ENCODE results near the gene PHLDA3. TPM values are rescaled to one million over a fixed set of nuclear protein-coding genes. Genes with fewer than 3 reads are reported as not detected.

PHLDA3 gene
- total and polyA plus RNA-seq, 2 of the 13 experiments (the other 11 are each of a cell fraction or from before 2014, with no cell fraction given), result 16.7 to 33.6 TPM

GRCh38 chr1:201420608-201421002 lies 48.4 kb downstream of the PHLDA3 start:
- TF ChIP-seq ZNF432 (CRISPR knock-in tag; IDR thresholded peaks at IDR 0.05; ENCODE audit: borderline replicate concordance), result no peak
- no peak for TF ChIP-seq ZSCAN21 (CRISPR knock-in tag; IDR thresholded peaks at IDR 0.05; ENCODE audit: borderline replicate concordance)
- TF ChIP-seq IKZF5 (CRISPR knock-in tag; IDR thresholded peaks at IDR 0.05), result no peak
- TF ChIP-seq KDM2A (CRISPR knock-in tag; IDR thresholded peaks at IDR 0.05; ENCODE audit: borderline replicate concordance, low read depth), result no peak
- TF ChIP-seq ZNF232 (CRISPR knock-in tag; IDR thresholded peaks at IDR 0.05; ENCODE audit: borderline replicate concordance), result no peak
- TF ChIP-seq MNT (IDR thresholded peaks at IDR 0.05), result no peak
- no peak for TF ChIP-seq ZBTB38 (CRISPR knock-in tag; IDR thresholded peaks at IDR 0.05)
- TF ChIP-seq HIVEP1 (CRISPR knock-in tag; IDR thresholded peaks at IDR 0.05), result no peak
- no peak for TF ChIP-seq WIZ (CRISPR knock-in tag; IDR thresholded peaks at IDR 0.05)
- no peak for TF ChIP-seq DMTF1 (CRISPR knock-in tag; IDR thresholded peaks at IDR 0.05)
- no peak for TF ChIP-seq SMYD3 (CRISPR knock-in tag; IDR thresholded peaks at IDR 0.05)
- TF ChIP-seq XBP1 (CRISPR knock-in tag; IDR thresholded peaks at IDR 0.05), result no peak
- no peak for TF ChIP-seq ZNF136 (CRISPR knock-in tag; IDR thresholded peaks at IDR 0.05; ENCODE audit: low read depth)
- no peak for TF ChIP-seq RARG (CRISPR knock-in tag; IDR thresholded peaks at IDR 0.05; ENCODE audit: low read depth)
- TF ChIP-seq GRHL1 (CRISPR knock-in tag; conservative IDR thresholded peaks at IDR 0.05), result no peak
- intact Hi-C loops (cut with micrococcal nuclease; ENCODE audit: unreplicated experiment), result no loop called here
- Histone ChIP-seq H3K4me3 (replicated peaks in 1 of 3; ENCODE audit: insufficient read depth in 1 of 3, low read depth in 2 of 3, low read length in 3 of 3) (no peak overlapping the region), H3K27ac (ENCODE audit: extremely low read length, insufficient read depth, low read length) (no peak overlapping the region), H3K9ac (ENCODE audit: insufficient read depth, low read depth, low read length) (no peak overlapping the region), H3K9me3 (ENCODE audit: low read length) (no peaks in the 10 kb centered on the region), H4K20me1 (ENCODE audit: insufficient read depth, low read length) (no peaks in the 10 kb centered on the region), H3K4me1 (ENCODE audit: insufficient read depth, low read length) (0 out of 2 replicates have a peak, but pooled peaks cover 4% of the 10 kb centered on the region), H3K27me3 (ENCODE audit: control insufficient read depth in 1 of 2, insufficient read depth in 2 of 2, low read length in 2 of 2) (peaks cover 8 to 26% of the 10 kb centered on the region in 2 experiments; a peak in 4 of 5 replicates), H2AFZ (ENCODE audit: low read length) (no peak overlapping the region), H3K4me2 (ENCODE audit: low read depth, low read length) (no peak overlapping the region), H3K79me2 (ENCODE audit: insufficient read depth, low read length) (no peaks in the 10 kb centered on the region), H3K36me3 (replicated peaks in 1 of 2; ENCODE audit: control insufficient read depth in 1 of 2, insufficient read depth in 2 of 2, low read length in 2 of 2) (no peaks in the 10 kb centered on the region)
- ChIA-PET POLR2A (no interaction called here), CTCF (ENCODE audit: low intra/inter-chr PET ratio, low total read pairs) (no interaction called here)
- BruUV-seq (replicated peaks), result no TSS peak
- in situ Hi-C loops (cut with HindIII; ENCODE audit: extremely low pct_ligation_motif_present, low pct_unique_long_range_greater_than_20kb), result no loop called here
- ATAC-seq (no peak), DNase-seq (ENCODE audit: low spot score) (no peak), FAIRE-seq (no peak)
- 7% methylated on average over 5 of the region's 7 CpGs for WGBS (ENCODE audit: low lambda C conversion rate)
